Measurements from ENCODE around the gene EPHA4. TPM values are rescaled to one million over a fixed set of nuclear protein-coding genes. Genes with fewer than 3 reads are reported as not detected.

EPHA4 gene
- total and polyA plus RNA-seq, 8 donors = 0.56 to 28.1 (median 5.8) TPM; not detected in 1

- intact Hi-C loops (cut with DNase I; ENCODE audit: low total_unique reads) = no loop called here
- Histone ChIP-seq H3K27me3 (no peaks in the 10 kb centered on the region), H3K4me3 (no peak overlapping the region), H3K36me3 (no peaks in the 10 kb centered on the region), H3K9me3 (no peaks in the 10 kb centered on the region), H3K27ac (no peak overlapping the region), H3K4me1 (no peaks in the 10 kb centered on the region)
- WGBS, 5 donors = 86 to 97% (median 89%) methylated on average over 5 of the region's 5 CpGs
- TF ChIP-seq POLR2A (IDR thresholded peaks at IDR 0.05) = no peak
- TF ChIP-seq POLR2AphosphoS5 (IDR thresholded peaks at IDR 0.05) = no peak
- no peak for TF ChIP-seq CTCF (IDR thresholded peaks at IDR 0.05)
- TF ChIP-seq EP300 (IDR thresholded peaks at IDR 0.05) = no peak
- DNase-seq = no peak
These were observed 28.3 kb upstream of the EPHA4 start for GRCh38 chr2:221600388-221600787.

GRCh38 chr2:221596192-221596591 is 24.1 kb upstream of the EPHA4 start:
- H3K27me3 ChIP-seq = no peaks in the 10 kb centered on the region
- no peaks in the 10 kb centered on the region for H3K36me3 ChIP-seq
- no peak overlapping the region for H3K27ac ChIP-seq
- DNase-seq = peak in 1 of 2 donors; percentile 62
- intact Hi-C loops (cut with DNase I; ENCODE audit: low total_unique reads) = no loop called here
- H3K9me3 ChIP-seq = no peaks in the 10 kb centered on the region
- WGBS, 5 donors = 59 to 66% (median 60%) methylated on average over 3 of the region's 3 CpGs
- H3K4me3 ChIP-seq = no peak overlapping the region
- H3K4me1 ChIP-seq = no peaks in the 10 kb centered on the region
- TF ChIP-seq CTCF (IDR thresholded peaks at IDR 0.05) (no peak), POLR2AphosphoS5 (IDR thresholded peaks at IDR 0.05) (no peak), POLR2A (IDR thresholded peaks at IDR 0.05) (no peak), EP300 (IDR thresholded peaks at IDR 0.05) (no peak)

GRCh38 chr2:221590861-221591365 is 18.8 kb upstream of the EPHA4 start:
- H3K9me3 ChIP-seq = no peaks in the 10 kb centered on the region
- H3K27me3 ChIP-seq = peaks cover 0 to 9% (median 0%) of the 10 kb centered on the region in 3 donors
- no peak overlapping the region for H3K27ac ChIP-seq
- no peak for DNase-seq
- H3K4me3 ChIP-seq = no peak overlapping the region
- H3K4me1 ChIP-seq = no peaks in the 10 kb centered on the region
- no peak for TF ChIP-seq POLR2A (IDR thresholded peaks at IDR 0.05)
- TF ChIP-seq EP300 (IDR thresholded peaks at IDR 0.05) = no peak
- no peak for TF ChIP-seq POLR2AphosphoS5 (IDR thresholded peaks at IDR 0.05)
- TF ChIP-seq CTCF (IDR thresholded peaks at IDR 0.05) = no peak
- 37 to 70% (median 64%) methylated on average over 4 of the region's 4 CpGs for WGBS, 5 donors
- no peaks in the 10 kb centered on the region for H3K36me3 ChIP-seq
- intact Hi-C loops (cut with DNase I; ENCODE audit: low total_unique reads) = no loop called here

GRCh38 chr2:221589696-221590095 is 17.6 kb upstream of the EPHA4 start:
- intact Hi-C loops (cut with DNase I; ENCODE audit: low total_unique reads) = no loop called here
- WGBS, 5 donors = 44 to 65% (median 59%) methylated on average over 4 of the region's 4 CpGs
- Histone ChIP-seq H3K27me3 (peaks cover 0 to 21% (median 0%) of the 10 kb centered on the region in 3 donors), H3K4me1 (no peaks in the 10 kb centered on the region), H3K9me3 (no peaks in the 10 kb centered on the region), H3K4me3 (no peak overlapping the region), H3K36me3 (no peaks in the 10 kb centered on the region), H3K27ac (no peak overlapping the region)
- no peak for DNase-seq
- TF ChIP-seq POLR2AphosphoS5 (IDR thresholded peaks at IDR 0.05) (no peak), POLR2A (IDR thresholded peaks at IDR 0.05) (no peak), EP300 (IDR thresholded peaks at IDR 0.05) (no peak), CTCF (IDR thresholded peaks at IDR 0.05) (no peak)

Measured in stomach (tissue), 9 donors.